GM23338 (cell line): ENCODE measurements around the gene PSMB10. TPM values are rescaled to one million over a fixed set of nuclear protein-coding genes. Genes with fewer than 3 reads are reported as not detected.

Source experiments
- ATAC-seq: fragments of 200-7000 bp; cut with Tn5 transposase; 3 replicates; pipeline ENCODE4 v1.9.1; 2020
- DNase-seq: peaks from one replicate; pipeline ENCODE4 v3.0.0-alpha.2; 2015; ENCODE audit warnings: low spot score
- H2AFZ ChIP-seq: fragments of 200-600 bp; sonication (generic); 2 replicates; pipeline ENCODE4 v1.8.0; 2016; ENCODE audit warnings: antibody characterized with exemption, mild to moderate bottlenecking, moderate library complexity
- H3F3A ChIP-seq: fragments of 200-600 bp; sonication (generic); replicated peaks from 2 replicates; pipeline ENCODE4 v1.8.0; 2017; ENCODE audit warnings: antibody characterized with exemption, mixed run types, low read depth
- H3K27ac ChIP-seq: fragments of 200-600 bp; sonication (generic); 2 replicates; pipeline ENCODE4 v1.6.1; 2016; ENCODE audit warnings: low read depth
- H3K27me3 ChIP-seq: fragments of 200-600 bp; sonication (generic); 2 replicates; pipeline ENCODE4 v1.8.0; 2016; ENCODE audit warnings: mild to moderate bottlenecking, mixed run types, moderate library complexity; ENCODE audit not compliant: insufficient read depth
- H3K36me3 ChIP-seq: fragments of 200-600 bp; sonication (generic); 2 replicates; pipeline ENCODE4 v1.8.0; 2016; ENCODE audit warnings: mild to moderate bottlenecking; ENCODE audit not compliant: insufficient read depth
- H3K4me1 ChIP-seq: fragments of 200-600 bp; sonication (generic); 2 replicates; pipeline ENCODE4 v1.8.0; 2016; ENCODE audit warnings: mild to moderate bottlenecking, moderate library complexity; ENCODE audit not compliant: insufficient read depth
- H3K4me2 ChIP-seq: fragments of 200-600 bp; sonication (generic); 2 replicates; pipeline ENCODE4 v1.7.1; 2017; ENCODE audit warnings: mixed run types
- H3K4me3 ChIP-seq: fragments of 200-600 bp; sonication (generic); 2 replicates; pipeline ENCODE4 v1.6.1; 2016; ENCODE audit warnings: mixed run types
- H3K79me2 ChIP-seq: fragments of 200-600 bp; sonication (generic); replicated peaks from 2 replicates; pipeline ENCODE4 v1.8.0; 2017; ENCODE audit warnings: mild to moderate bottlenecking; ENCODE audit not compliant: insufficient read depth
- H3K9me2 ChIP-seq: fragments of 200-600 bp; sonication (generic); 2 replicates; pipeline ENCODE4 v1.8.0; 2017; ENCODE audit not compliant: insufficient read depth
- H4K20me1 ChIP-seq: fragments of 200-600 bp; sonication (generic); replicated peaks from 2 replicates; pipeline ENCODE4 v1.8.0; 2017; ENCODE audit warnings: mild to moderate bottlenecking; ENCODE audit not compliant: insufficient read depth
- H3K27ac Mint-ChIP-seq: 2 replicates; pipeline ENCODE4 v1.8.0; 2020; ENCODE audit warnings: inconsistent platforms, mild to moderate bottlenecking, moderate library complexity, mixed read lengths
- H3K27me3 Mint-ChIP-seq: 3 replicates; pipeline ENCODE4 v1.8.0; 2022; ENCODE audit warnings: low read depth, mild to moderate bottlenecking, moderate library complexity, mixed read lengths, inconsistent platforms; ENCODE audit not compliant: insufficient read depth, poor library complexity
- H3K36me3 Mint-ChIP-seq: 3 replicates; pipeline ENCODE4 v1.8.0; 2021; ENCODE audit warnings: low read depth, mild to moderate bottlenecking, inconsistent platforms, moderate library complexity, mixed read lengths
- H3K4me1 Mint-ChIP-seq: 3 replicates; pipeline ENCODE4 v1.8.0; 2020; ENCODE audit warnings: mild to moderate bottlenecking, inconsistent platforms, mixed read lengths
- H3K4me3 Mint-ChIP-seq: 3 replicates; pipeline ENCODE4 v1.8.0; 2021; ENCODE audit warnings: moderate library complexity, mild to moderate bottlenecking, inconsistent platforms, mixed read lengths
- H3K9me3 Mint-ChIP-seq: 3 replicates; pipeline ENCODE4 v1.8.0; 2020; ENCODE audit warnings: moderate library complexity, mild to moderate bottlenecking, inconsistent platforms, mixed read lengths
- CREB1 ChIP-seq: fragments of 250-450 bp; sonication (Bioruptor Pico); IDR thresholded peaks from 2 replicates; pipeline ENCODE4 v1.5.0; 2020; ENCODE audit warnings: low read depth, mild to moderate bottlenecking, moderate library complexity
- CTCF ChIP-seq, 2 experiments: fragments of 200-600 bp in 1 of 2; sonication (generic) in 1 of 2; conservative IDR thresholded peaks; 2 replicates each; pipeline versions ENCODE4 v1.5.1 to v1.6.1; 2016 to 2017; ENCODE audit warnings: antibody characterized with exemption in 2 of 2, low read depth in 2 of 2, mild to moderate bottlenecking in 2 of 2, moderate library complexity in 1 of 2
- EZH2 ChIP-seq: fragments of 200-600 bp; sonication (generic); IDR thresholded peaks from one replicate; pipeline ENCODE4 v1.8.0; 2017; ENCODE audit warnings: antibody characterized with exemption, mild to moderate bottlenecking, low read depth; ENCODE audit not compliant: unreplicated experiment
- EZH2phosphoT487 ChIP-seq: fragments of 200-600 bp; sonication (generic); IDR thresholded peaks from one replicate; pipeline ENCODE4 v1.8.1; 2018; ENCODE audit warnings: antibody characterized with exemption; ENCODE audit not compliant: unreplicated experiment
- JUNB ChIP-seq: IDR thresholded peaks from one replicate; pipeline ENCODE4 v1.6.1; 2016; ENCODE audit warnings: antibody characterized with exemption; ENCODE audit not compliant: unreplicated experiment
- NANOG ChIP-seq: IDR thresholded peaks from 2 replicates; pipeline ENCODE4 v1.6.1; 2016; ENCODE audit warnings: antibody characterized with exemption, borderline replicate concordance
- POLR2AphosphoS5 ChIP-seq: IDR thresholded peaks from 2 replicates; pipeline ENCODE4 v1.6.1; 2016; ENCODE audit warnings: antibody characterized with exemption, low read depth
- STAT1 ChIP-seq: IDR thresholded peaks from one replicate; pipeline ENCODE4 v1.6.1; 2016; ENCODE audit warnings: antibody characterized with exemption; ENCODE audit not compliant: unreplicated experiment
- ZNF331 ChIP-seq: fragments of 250-450 bp; sonication (Bioruptor Pico); IDR thresholded peaks from 2 replicates; pipeline ENCODE4 v1.5.0; 2020; ENCODE audit warnings: low read depth, mild to moderate bottlenecking, moderate library complexity
- polyA plus RNA-seq: library from polyadenylated mRNA; unstranded; fragments of >200 nt; fragmentation: Nextera tagmentation; extraction: Ambion mirVana; gene quantifications from 2 replicates; pipeline ENCODE4 v1.2.1, GENCODE V29; 2016
- total RNA-seq: library from RNA; depleted of rRNA; stranded (reverse); fragments of >200 nt; shearing (Covaris generic); gene quantifications from 2 replicates; pipeline ENCODE4 v1.2.3, GENCODE V29; 2014
- TF ChIP-seq, protein P1 (sequence below): IDR thresholded peaks from 2 replicates; pipeline ENCODE4 v1.6.1; 2016; ENCODE audit warnings: antibody characterized with exemption
- TF ChIP-seq, protein P2 (sequence below): fragments of 250-450 bp; sonication (Bioruptor Pico); IDR thresholded peaks from 2 replicates; pipeline ENCODE4 v1.5.0; 2020; ENCODE audit warnings: mild to moderate bottlenecking, moderate library complexity

Gene PSMB10
- total and polyA plus RNA-seq, 2 experiments from 2014 or later, result 27.5 to 114 TPM

- H3K27me3 ChIP-seq, result no peaks in the 10 kb centered on the region
- 0 out of 2 replicates have a peak, but pooled peaks cover 19% of the 10 kb centered on the region for H3F3A ChIP-seq
- peak overlapping the region; percentile 3; the same call in 1 of the 2 replicates for H3K27ac ChIP-seq
- no peaks in the 10 kb centered on the region for H3K9me2 ChIP-seq
- H3K27ac Mint-ChIP-seq, result no peak overlapping the region
- peaks cover 25% of the 10 kb centered on the region for H4K20me1 ChIP-seq
- H3K36me3 Mint-ChIP-seq, result peaks cover 20% of the 10 kb centered on the region
- peaks cover 13% of the 10 kb centered on the region for H3K27me3 Mint-ChIP-seq
- peaks cover 42% of the 10 kb centered on the region for H3K79me2 ChIP-seq
- DNase-seq, result no peak
- peaks cover 38% of the 10 kb centered on the region for H3K4me1 ChIP-seq
- no peak overlapping the region for H3K4me3 Mint-ChIP-seq
- peaks cover 41% of the 10 kb centered on the region for H3K4me1 Mint-ChIP-seq
- ATAC-seq, result no peak
- H3K4me2 ChIP-seq, result peak overlapping the region; percentile 66
- no peak for TF ChIP-seq EZH2
- TF ChIP-seq NANOG, result no peak
- no peak for TF ChIP-seq ZNF331 (CRISPR knock-in tag)
- no peak for TF ChIP-seq POLR2AphosphoS5
- TF ChIP-seq CREB1 (CRISPR knock-in tag), result no peak
- no peak for TF ChIP-seq JUNB
- no peak for TF ChIP-seq CTCF (conservative IDR thresholded peaks at IDR 0.05; ENCODE audit: low read depth in 2 of 2)
- TF ChIP-seq, protein P1, sequence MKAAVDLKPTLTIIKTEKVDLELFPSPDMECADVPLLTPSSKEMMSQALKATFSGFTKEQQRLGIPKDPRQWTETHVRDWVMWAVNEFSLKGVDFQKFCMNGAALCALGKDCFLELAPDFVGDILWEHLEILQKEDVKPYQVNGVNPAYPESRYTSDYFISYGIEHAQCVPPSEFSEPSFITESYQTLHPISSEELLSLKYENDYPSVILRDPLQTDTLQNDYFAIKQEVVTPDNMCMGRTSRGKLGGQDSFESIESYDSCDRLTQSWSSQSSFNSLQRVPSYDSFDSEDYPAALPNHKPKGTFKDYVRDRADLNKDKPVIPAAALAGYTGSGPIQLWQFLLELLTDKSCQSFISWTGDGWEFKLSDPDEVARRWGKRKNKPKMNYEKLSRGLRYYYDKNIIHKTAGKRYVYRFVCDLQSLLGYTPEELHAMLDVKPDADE, result no peak
- TF ChIP-seq STAT1, result no peak
- no peak for TF ChIP-seq EZH2phosphoT487
- TF ChIP-seq, protein P2, sequence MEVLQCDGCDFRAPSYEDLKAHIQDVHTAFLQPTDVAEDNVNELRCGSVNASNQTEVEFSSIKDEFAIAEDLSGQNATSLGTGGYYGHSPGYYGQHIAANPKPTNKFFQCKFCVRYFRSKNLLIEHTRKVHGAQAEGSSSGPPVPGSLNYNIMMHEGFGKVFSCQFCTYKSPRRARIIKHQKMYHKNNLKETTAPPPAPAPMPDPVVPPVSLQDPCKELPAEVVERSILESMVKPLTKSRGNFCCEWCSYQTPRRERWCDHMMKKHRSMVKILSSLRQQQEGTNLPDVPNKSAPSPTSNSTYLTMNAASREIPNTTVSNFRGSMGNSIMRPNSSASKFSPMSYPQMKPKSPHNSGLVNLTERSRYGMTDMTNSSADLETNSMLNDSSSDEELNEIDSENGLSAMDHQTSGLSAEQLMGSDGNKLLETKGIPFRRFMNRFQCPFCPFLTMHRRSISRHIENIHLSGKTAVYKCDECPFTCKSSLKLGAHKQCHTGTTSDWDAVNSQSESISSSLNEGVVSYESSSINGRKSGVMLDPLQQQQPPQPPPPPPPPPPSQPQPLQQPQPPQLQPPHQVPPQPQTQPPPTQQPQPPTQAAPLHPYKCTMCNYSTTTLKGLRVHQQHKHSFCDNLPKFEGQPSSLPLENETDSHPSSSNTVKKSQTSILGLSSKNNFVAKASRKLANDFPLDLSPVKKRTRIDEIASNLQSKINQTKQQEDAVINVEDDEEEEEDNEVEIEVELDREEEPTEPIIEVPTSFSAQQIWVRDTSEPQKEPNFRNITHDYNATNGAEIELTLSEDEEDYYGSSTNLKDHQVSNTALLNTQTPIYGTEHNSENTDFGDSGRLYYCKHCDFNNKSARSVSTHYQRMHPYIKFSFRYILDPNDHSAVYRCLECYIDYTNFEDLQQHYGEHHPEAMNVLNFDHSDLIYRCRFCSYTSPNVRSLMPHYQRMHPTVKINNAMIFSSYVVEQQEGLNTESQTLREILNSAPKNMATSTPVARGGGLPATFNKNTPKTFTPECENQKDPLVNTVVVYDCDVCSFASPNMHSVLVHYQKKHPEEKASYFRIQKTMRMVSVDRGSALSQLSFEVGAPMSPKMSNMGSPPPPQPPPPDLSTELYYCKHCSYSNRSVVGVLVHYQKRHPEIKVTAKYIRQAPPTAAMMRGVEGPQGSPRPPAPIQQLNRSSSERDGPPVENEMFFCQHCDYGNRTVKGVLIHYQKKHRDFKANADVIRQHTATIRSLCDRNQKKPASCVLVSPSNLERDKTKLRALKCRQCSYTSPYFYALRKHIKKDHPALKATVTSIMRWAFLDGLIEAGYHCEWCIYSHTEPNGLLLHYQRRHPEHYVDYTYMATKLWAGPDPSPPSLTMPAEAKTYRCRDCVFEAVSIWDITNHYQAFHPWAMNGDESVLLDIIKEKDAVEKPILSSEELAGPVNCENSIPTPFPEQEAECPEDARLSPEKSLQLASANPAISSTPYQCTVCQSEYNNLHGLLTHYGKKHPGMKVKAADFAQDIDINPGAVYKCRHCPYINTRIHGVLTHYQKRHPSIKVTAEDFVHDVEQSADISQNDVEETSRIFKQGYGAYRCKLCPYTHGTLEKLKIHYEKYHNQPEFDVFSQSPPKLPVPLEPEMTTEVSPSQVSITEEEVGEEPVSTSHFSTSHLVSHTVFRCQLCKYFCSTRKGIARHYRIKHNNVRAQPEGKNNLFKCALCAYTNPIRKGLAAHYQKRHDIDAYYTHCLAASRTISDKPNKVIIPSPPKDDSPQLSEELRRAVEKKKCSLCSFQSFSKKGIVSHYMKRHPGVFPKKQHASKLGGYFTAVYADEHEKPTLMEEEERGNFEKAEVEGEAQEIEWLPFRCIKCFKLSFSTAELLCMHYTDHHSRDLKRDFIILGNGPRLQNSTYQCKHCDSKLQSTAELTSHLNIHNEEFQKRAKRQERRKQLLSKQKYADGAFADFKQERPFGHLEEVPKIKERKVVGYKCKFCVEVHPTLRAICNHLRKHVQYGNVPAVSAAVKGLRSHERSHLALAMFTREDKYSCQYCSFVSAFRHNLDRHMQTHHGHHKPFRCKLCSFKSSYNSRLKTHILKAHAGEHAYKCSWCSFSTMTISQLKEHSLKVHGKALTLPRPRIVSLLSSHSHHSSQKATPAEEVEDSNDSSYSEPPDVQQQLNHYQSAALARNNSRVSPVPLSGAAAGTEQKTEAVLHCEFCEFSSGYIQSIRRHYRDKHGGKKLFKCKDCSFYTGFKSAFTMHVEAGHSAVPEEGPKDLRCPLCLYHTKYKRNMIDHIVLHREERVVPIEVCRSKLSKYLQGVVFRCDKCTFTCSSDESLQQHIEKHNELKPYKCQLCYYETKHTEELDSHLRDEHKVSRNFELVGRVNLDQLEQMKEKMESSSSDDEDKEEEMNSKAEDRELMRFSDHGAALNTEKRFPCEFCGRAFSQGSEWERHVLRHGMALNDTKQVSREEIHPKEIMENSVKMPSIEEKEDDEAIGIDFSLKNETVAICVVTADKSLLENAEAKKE, result no peak
- H3K9me3 Mint-ChIP-seq, result no peaks in the 10 kb centered on the region; the same call in 2 of the 3 replicates
- peaks cover 4% of the 10 kb centered on the region for H3K36me3 ChIP-seq
- no peak overlapping the region for H3K4me3 ChIP-seq
- no peak overlapping the region for H2AFZ ChIP-seq
Observed at GRCh38 chr16:67964477-67965131, 28.0 kb upstream of the PSMB10 start.
